ENCODE measurements around the gene STOX2. TPM values are rescaled to one million over a fixed set of nuclear protein-coding genes. Genes with fewer than 3 reads are reported as not detected.

Gene STOX2
- total and polyA plus RNA-seq, 2 donors (not counting 3 experiments of a cell fraction or from before 2014, with no cell fraction given) = 0.03 to 0.24 TPM

- intact Hi-C loops (cut with micrococcal nuclease) = no loop called here
- BruUV-seq (replicated peaks) = no TSS peak
- Histone ChIP-seq H3K27me3 (ENCODE audit: control insufficient read depth in 2 of 2, insufficient read depth in 2 of 2, low read length in 2 of 2) (no peaks in the 10 kb centered on the region), H3K4me1 (ENCODE audit: control insufficient read depth, extremely low read depth, insufficient read depth, low read length) (no peaks in the 10 kb centered on the region), H3K79me2 (ENCODE audit: control insufficient read depth, insufficient read depth, low read length) (no peaks in the 10 kb centered on the region), H3K4me2 (ENCODE audit: insufficient read depth, low read length) (no peak overlapping the region), H3K4me3 (replicated peaks in 1 of 3; ENCODE audit: insufficient read depth in 1 of 3, low read depth in 1 of 3, low read length in 3 of 3) (no peak overlapping the region), H3K36me3 (ENCODE audit: control insufficient read depth in 2 of 2, extremely low read depth in 1 of 2, insufficient read depth in 2 of 2, low read length in 2 of 2) (no peaks in the 10 kb centered on the region), H3K9me1 (replicated peaks; ENCODE audit: control insufficient read depth, extremely low read depth, insufficient read depth, low read length) (no peaks in the 10 kb centered on the region), H3K9ac (replicated peaks; ENCODE audit: extremely low read depth, insufficient read depth, low read length) (no peak overlapping the region), H3K27ac (ENCODE audit: insufficient read depth, low read depth, low read length) (no peak overlapping the region), H2AFZ (ENCODE audit: low read depth, low read length) (no peak overlapping the region), H3K9me3 (replicated peaks; ENCODE audit: control insufficient read depth, insufficient read depth, low read length) (no peaks in the 10 kb centered on the region), H4K20me1 (replicated peaks; ENCODE audit: control insufficient read depth, extremely low read depth, insufficient read depth, low read length) (no peaks in the 10 kb centered on the region)
- dilution Hi-C loops (cut with MboI; ENCODE audit: extremely low pct_ligation_motif_present, low sequenced_read_pairs) = no loop called here
- ChIA-PET POLR2A (no interaction called here), CTCF (no interaction called here)
- no peak for DNase-seq (ENCODE audit: low read depth, low spot score)
- TF ChIP-seq POLR2AphosphoS5 (IDR thresholded peaks at IDR 0.05; ENCODE audit: insufficient read depth, low read depth, low read length) (no peak), EZH2 (IDR thresholded peaks at IDR 0.05; ENCODE audit: borderline replicate concordance, low read depth, low read length, severe bottlenecking) (no peak), JUN (IDR thresholded peaks at IDR 0.05; ENCODE audit: borderline replicate concordance, insufficient read depth, insufficient read length, low read depth) (no peak), FOS (IDR thresholded peaks at IDR 0.05; ENCODE audit: borderline replicate concordance, insufficient read depth, low read length) (no peak), MAX (IDR thresholded peaks at IDR 0.05; ENCODE audit: insufficient read depth, insufficient read length) (no peak), GATA2 (IDR thresholded peaks at IDR 0.05; ENCODE audit: insufficient read depth, insufficient read length, low read depth, low read length) (no peak), POLR2A (IDR thresholded peaks at IDR 0.05; ENCODE audit: low read depth, low read length) (no peak), CTCF (IDR thresholded peaks at IDR 0.05; ENCODE audit: extremely low read depth in 1 of 2, insufficient read depth in 1 of 2, low read depth in 1 of 2, low read length in 2 of 2) (no peak), MYC (IDR thresholded peaks at IDR 0.05; ENCODE audit: low read depth, low read length) (no peak)
- FAIRE-seq = no peak
These were observed 43.7 kb upstream of the STOX2 start for GRCh38 chr4:183861426-183861825.
